Activated CD4-positive, alpha-beta T cell treated with anti-CD3 and anti-CD28 coated beads, Interleukin-2, amount 50 U/mL, for 24 hours (primary cell): ENCODE measurements around the gene JAK1.
"Not testable (repeated sequence)": the region's sequence is repeated elsewhere in the genome, so short reads cannot be mapped to it uniquely, and the experiment has no call there.

Source experiments
- DNase-seq, 2 donors: peaks; one replicate each; pipeline ENCODE4 v3.0.0-alpha.2; 2020; ENCODE audit warnings: low read depth in 1 of 2, low spot score in 1 of 2

Gene JAK1

DNA sequence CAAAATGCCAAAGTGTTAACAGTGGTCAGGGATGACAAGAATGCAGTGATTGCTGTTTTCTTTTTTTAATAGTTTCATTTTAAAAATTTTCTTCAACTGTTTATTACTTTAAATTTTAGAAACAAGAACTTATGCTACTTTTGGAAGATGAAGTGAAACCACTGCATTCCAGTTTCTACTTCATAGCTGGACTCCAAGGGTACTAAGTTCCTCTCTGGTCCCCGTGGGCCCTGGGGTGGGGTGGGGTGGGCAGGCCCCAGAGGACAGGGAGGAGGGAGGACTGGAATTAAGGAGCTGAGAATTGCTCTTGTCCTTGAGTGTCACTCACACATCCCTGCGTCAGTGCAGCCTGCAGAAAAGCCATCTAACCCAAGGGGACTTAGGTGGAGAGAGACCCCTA is 124.1 kb downstream of the JAK1 start:
- no peak for DNase-seq

DNA sequence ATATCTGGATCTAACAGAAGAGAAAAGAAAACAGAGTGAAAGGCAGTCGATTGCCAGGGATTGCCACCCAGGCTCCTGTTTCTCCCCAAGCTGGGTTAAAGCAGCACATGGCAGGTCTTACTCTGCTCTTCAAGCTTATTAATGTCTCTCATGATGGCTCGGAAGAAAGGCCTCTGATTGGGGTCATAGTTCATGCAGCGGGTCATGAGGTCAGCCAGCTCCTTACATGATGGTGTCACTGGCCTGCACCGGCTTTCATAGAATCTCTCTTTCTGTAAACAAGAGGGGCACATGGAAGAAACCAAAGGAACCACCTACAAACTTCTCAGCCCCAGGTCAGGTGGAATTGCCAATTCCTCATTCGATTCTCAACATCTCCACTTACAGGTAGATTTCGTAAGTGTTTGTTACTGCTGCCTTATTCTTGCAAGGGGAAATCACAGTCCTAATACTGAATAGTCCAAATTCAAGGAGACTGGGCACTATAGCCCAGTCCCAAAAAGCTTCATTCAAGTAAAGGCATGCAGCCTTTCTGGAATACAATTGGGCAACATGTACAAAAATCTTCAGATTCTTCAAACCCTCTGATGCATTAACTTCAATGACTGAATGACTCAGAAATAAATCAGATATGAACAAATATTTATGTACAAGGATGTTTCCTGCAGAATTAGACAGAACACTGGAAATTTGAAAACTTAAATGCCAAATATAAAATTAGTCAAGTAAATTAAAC is 124.9 kb downstream of the JAK1 start:
- no peak for DNase-seq

DNA sequence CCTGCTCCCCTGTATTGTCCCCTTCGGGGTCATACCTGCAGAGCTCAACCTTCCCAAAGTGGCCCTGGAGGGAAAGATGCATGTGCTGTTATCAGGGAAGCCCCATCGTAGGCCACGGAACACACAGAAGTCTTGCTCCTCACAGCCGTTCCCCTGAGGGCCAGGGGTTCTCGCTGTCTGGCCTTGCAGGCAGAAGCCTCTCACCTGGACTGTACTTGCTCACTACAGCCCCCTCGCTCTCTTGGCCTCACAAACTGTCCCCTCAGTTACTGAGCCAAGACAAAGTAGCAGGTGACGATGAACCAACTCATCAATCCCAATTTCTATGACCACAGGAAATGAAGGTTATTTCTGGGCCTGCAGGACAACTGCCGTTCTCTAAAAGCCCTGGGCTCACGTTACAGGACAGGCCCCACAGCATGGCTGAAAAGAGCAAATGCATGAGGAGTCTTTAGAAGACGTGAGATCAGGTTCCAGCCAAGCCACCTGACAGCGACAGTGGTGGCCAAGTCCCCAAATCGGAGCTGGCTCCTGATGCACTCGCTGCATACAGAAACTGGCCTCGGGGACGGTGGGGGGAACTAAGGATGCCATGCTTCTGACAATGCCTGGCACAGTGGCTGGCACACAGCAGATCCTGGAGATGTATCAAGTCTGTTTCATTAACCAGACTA is 126.5 kb downstream of the JAK1 start:
- DNase-seq = no peak

DNA sequence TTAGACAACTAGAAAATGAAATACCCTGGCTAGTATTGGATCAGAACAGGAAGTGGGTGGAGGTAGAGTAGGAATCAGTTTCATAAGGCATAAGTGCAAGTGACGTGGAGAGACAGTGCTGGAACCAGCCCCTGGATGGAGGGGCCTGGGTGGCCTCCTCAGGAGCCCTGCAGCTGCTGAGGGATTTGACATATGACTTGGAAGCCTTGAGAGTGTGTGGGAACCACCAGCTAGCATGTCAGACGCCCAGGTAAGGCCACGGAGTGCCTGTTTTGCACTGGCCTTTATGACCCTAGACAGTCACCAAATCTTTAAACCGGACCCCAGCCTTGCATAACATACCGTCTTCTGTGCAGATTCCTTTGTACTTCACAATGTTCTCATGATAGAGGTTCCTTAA is 127.1 kb downstream of the JAK1 start:
- no peak for DNase-seq

DNA sequence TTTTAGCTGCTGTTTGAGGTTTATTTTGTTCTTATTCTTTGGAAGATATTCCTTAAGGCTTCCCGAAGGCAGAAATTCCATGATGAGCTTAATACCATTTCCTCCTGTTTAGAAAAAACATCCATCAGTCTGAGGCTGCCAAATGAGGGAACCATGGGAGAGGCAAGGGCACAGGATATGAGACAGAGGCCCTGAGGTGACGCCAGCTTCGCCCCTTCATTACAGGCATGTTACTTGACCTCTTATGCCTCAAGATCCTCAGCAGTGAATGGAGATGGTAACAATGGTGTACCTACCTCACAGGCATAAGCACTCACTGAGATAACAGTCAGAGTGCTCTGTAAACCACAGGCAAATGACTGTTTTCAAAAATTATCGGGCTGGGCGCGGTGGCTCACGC is 127.9 kb downstream of the JAK1 start:
- DNase-seq = no peak

DNA sequence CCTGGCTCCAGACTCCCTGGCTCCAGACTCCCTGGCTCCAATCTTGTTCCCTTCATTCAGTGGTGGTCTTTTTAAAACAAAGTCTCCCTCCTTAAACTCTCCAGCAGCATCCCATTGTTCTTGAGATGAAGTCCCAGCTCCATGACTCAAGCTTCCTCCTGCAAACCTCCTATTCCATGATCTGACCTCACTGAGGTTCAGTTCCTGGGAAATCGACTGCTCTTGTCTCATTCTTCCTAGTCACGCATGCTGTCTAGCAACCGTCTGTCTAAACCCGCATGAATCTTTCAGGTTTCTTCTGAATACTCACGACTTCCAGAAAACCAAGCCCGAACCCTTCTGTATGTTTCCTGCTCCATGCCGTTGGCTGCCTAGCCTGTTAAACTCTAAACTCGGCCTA is 129.5 kb downstream of the JAK1 start:
- no peak for DNase-seq

DNA sequence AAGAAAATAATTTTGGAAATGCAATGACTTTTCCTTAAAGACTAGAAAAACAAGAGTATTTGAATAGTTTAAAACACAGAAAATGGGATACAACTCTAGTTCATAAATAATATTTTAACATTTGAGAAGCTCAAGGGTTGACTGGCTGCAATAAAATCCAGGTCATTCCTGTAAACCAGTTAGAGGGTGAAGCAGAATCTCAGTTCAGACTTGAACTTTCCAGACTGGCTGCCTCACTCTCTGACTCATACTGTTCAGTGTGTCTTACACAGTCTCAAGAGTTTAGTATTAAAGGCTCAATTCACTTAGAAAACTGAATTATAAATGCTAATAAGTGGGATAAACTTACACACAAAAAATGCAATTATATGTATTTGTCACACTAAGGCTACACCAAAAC is 131.6 kb downstream of the JAK1 start:
- DNase-seq = no peak

DNA sequence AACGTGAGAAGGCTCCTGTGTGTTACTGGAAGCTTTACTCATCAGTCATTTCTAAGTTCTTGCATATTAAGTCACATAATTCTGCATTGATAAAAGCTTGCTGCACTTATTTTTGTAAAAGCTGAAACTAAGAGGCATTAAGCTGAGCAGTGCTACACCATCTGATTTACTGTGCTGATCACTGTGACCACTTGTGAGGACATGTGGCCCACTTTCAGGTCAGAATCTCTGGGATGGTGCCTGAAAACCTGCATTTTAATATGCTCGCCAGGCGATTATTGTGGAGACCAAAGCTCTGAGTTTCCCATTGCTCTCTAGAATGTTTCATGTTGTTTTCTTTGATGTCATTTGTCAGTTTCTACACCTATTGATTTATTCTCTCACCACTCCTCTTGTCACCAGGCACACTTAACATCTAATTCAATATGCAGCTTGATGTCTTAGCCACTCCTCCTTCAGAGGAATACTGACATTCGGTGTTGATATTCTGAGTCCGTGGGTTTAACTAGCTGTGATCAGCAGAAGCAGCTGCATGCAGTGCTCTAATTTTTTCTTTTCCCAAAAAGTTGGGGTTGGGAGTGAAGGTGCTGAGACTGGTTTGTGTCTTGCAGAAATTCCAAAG is 136.2 kb downstream of the JAK1 start:
- DNase-seq = no peak

DNA sequence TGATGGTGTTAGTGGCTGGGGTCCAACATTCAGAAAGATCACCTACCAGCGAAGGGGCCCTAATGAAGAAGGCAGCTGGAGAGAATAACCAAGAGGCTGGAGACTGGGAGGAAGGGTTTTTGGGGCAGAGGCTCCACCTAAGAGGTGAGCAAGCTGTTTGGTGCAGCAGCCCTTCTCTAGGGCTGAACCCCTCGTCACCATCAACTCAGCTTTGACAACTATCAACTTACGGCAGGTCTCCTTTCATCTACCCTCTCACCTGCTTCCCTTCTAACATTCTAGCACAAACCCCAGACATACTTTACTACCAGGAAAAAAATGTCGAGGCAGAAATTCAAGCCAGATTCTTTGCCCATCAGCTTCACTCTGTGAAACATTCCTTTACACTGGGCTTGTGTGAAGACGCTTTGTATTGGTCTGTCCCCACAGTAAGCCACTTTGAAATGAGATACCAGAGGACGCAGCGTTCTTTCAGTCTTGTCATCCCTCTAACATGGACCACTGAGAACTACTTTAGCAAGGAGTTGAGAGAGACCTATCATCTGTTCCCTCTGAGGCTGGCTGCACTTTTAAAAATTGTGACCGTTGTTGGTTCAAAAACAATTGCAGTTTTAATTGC is 136.8 kb downstream of the JAK1 start:
- DNase-seq = no peak

DNA sequence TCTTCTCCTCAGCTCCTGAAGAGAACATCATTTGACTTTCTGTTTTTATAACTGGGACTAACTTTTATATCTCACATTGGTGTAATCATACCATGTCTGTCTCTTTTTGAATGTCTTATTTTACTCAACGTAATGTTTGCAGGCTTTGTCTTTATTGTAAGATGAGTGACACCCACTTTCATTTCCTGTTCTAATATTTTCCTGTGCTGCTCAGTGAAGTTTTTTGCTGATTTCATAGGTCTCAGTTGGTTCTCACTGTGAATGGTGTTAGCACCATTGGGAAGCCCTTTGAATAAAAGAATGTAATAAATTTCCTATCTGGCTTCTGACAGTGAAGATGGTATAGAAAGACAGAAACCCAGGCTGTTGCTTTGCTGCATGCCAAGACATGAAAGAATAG is 137.5 kb downstream of the JAK1 start:
- no peak for DNase-seq

DNA sequence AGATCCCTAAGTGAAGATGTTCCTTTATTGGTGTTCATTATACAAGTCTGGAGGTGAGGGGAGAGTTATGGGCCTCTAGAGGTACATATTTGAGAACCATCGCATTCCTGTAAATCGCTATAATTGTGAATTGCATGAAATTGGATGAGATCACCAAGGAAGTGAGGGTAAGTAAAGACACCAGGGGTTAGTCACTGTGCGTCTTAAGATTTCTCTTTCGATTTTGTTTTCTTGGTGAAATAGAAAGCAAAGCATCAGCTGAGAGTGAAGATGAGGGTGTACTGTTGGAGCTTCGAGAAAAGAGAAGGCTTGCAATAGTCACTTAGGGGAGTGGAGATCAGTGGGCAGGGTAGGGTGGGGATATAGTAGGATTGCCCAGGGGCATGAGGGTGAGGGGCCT is 139.4 kb downstream of the JAK1 start:
- DNase-seq = no peak

DNA sequence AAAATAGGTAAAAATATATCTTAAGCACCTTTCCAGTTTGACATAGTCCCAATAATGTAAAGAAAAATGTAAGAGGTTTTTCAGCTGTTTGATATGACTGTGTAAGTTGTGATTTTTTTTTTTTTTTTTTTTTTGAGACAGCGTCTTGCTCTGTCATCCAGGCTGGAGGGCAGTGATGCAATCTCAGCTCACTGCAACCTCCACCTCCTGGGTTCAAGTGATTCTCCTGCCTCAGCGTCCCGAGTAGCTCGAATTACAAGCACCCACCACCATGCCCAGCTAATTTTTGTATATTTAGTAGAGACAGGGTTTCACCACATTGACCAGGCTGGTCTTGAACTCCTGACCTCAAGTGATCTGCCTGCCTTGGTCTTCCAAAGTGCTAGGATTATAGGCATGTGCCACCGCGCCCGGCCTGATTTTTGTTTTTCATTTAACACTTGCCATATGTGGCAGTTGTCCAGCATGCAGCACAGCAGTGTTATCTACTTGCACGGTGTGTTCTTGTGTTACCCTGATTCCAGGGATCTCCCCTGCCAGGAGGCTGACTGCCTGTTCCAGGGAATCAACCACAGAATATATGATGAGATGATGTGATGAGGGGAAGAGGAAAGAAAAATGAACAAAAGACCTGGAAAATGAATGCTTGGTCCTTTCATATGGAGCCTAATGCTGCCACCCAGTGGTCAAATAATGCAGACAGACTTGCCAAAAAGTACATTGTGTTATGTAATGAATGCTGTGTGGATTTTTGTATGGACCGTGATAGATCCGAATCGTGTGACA is 142.5 kb downstream of the JAK1 start:
- DNase-seq = peak; percentile 21 to 63

DNA sequence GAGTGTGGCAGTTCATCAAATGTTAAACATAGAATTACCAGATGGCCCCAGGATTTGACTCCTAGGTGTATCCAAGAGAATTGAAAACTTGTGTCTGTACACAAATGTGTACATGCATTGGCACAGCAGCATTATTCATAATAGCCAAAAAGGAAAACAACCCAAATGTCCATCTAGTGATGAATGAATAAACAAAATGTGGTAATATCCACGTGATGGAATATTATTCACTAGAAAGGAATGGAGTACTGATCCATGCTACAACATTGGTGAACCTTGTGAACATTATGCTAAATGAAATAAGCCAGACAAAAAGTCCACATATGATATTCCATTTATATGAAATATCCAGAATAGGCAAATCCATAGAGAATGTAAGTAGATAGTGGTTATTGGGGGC is 143.7 kb downstream of the JAK1 start:
- DNase-seq = no peak

DNA sequence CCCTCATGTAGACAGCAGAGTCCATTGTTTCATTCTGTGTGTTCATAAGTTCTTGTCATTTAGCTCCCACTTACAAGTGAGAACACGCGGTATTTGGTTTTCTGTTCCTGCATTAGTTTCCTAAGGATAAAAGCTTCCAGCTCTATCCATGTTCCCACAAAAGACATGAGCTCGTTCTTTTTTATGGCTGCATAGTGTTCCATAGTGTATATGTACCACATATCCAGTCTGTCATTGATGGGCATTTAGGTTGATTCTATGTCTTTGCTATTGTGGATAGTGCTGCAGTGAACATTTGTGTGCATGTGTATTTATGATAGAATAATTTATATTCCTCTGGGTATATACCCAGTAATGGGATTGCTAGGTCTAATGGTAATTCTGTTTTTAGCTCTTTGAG is 145.8 kb downstream of the JAK1 start:
- not testable (repeated sequence) for DNase-seq

DNA sequence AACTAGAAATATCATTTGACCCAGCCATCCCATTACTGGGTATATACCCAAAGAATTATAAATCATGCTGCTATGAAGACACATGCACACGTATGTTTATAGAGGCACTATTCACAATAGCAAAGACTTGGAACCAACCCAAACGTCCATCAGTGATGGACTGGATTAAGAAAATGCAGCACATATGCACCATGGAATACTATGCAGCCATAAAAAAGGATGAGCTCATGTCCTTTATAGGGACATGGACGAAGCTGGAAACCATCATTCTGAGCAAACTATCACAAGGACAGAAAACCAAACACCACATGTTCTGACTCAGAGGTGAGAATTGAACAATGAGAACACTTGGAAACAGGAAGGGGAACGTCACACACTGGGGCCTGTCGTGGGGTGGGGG is 149.0 kb downstream of the JAK1 start:
- not testable (repeated sequence) for DNase-seq

DNA sequence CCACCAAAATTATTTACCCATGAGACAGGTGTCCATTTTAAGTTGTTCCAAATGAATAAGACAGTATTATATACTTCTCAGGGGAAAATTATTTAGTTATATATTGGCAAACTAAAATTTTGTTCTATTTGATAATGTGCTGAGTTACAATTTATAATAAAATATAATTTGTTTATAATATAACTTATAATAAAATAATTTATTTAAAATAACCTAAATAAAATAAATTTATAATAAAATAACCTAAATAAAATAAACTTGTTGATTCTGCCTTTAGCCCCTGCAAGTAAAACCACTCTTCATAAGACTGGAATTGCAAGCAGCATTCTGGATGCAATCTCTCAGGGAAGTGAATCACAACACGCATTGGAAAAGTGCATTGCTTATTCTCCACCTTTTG is 151.9 kb downstream of the JAK1 start:
- no peak for DNase-seq

DNA sequence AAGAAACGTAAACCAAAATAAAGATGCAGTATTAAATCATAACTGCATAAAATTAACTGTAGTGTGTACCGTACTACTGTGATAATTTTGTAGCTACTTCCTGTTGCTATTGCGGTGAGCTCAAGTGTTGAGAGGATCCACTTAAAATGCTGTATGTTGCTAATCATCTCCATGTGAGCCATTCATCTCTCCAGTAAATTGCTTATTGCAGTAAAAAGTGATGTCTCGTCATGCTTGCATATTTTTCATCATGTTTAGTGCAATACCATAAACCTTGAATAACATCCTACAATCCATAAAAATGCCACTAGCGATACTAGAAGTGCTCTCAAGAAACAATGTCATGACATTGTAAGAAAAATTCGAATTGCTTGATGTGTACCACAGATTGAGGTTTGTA is 155.2 kb downstream of the JAK1 start:
- no peak for DNase-seq

DNA sequence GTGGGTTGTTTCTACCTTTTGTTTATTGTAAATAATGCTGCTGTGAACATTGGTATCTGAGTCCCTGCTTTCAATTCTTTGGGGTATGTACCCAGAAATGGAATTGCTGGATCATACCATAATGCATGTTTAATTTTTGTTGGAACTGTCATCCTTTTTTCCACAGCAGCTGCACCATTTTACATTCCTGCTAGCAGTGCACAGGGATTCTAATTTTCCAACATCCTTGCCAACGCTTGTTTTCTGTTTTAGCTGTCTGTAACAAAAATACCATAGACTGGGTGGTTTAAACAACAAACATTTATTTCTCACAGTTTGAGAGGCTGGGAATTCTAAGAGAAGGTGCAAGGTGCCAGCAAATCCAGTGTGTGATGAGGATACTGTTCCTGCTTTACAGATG is 156.3 kb downstream of the JAK1 start:
- DNase-seq = no peak

DNA sequence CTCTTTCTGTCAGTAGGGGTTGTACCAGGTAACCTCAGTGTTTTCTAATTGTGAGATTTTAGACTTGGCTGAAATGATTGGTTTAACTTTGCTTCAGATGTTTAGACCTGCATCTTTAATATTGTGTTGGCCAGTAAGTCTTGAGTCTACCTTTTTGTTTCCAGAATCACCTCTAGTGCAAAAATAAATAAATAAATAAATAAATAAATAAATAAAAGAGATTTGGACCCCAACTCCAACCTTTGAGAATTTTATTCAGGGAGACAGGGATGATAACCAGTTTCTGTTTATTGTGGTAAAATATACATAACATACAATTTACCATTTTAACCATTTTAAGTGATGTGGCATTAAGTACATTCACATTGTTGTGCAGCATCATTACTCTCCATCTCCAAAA is 157.0 kb downstream of the JAK1 start:
- DNase-seq = no peak

DNA sequence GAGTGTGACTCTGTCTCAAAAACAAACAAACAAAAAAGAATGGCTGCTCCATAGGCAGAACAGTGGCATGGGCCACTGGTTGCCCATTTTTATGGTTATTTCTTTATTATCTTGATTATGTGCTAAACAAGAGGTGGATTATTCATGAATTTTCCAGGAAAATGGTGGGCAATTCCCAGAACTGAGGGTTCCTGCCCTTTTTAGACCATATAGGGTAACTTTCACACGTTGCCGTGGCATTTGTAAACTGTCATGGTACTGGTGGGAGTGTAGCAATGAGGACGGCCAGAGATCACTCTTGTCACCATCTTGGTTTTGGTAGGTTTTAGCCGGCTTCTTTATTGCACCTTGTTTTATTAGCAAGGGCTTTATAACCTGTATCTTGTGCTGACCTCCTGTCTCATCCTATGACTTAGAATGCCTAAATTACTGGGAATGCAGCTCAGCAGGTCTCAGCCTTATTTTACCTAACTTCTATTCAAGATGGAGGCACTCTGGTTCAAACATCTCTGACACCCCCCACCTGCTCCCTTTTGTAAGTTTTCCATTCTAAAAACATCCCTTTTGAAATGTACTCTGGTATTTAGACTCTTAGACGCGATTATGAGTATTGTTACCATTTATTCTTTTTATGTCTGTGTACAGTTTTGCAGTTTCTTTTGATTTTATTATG is 164.4 kb downstream of the JAK1 start:
- DNase-seq = no peak

DNA sequence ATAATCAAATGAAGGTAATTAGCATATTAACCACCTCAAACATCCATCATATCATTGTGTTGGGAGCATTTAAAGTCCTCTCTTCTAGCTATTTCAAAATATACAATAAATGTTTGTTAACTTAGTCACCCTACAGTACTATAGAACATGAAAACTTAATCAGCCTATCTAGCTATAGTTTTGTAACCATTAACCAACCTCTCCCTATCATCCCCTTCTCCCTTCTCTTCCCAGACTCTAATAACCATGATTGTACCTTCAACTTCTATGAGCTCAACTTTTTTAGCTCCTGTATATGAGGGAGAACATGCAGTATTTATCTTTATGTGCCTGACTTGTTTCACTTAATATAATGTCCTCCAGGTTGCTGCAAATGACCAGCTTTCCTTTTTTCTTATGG is 167.5 kb downstream of the JAK1 start:
- DNase-seq = no peak
